Vagina (tissue), 2 donors: Measurements from ENCODE around the gene IPMK. TPM values are rescaled to one million over a fixed set of nuclear protein-coding genes. Genes with fewer than 3 reads are reported as not detected.

Experiments used
- DNase-seq, 2 donors: peaks; one replicate each; pipeline ENCODE4 v3.0.0-alpha.2; 2017; ENCODE audit errors: extremely low spot score in 2 of 2
- H3K27ac ChIP-seq: fragments of 200-600 bp; sonication (generic); one replicate; pipeline ENCODE4 v1.5.1; 2019
- H3K27me3 ChIP-seq: fragments of 200-600 bp; sonication (generic); one replicate; pipeline ENCODE4 v1.5.1; 2019
- H3K36me3 ChIP-seq, 2 donors: fragments of 200-600 bp; sonication (generic); one replicate each; pipeline ENCODE4 v1.5.1; 2017 to 2019
- H3K4me1 ChIP-seq: fragments of 200-600 bp; sonication (generic); one replicate; pipeline ENCODE4 v1.5.1; 2019
- H3K4me3 ChIP-seq, 2 donors: fragments of 200-600 bp; sonication (generic); 1 replicate in 1 of 2; 2 replicates in 1 of 2; pipeline ENCODE4 v1.5.1; 2016 to 2019
- H3K9me3 ChIP-seq: fragments of 200-600 bp; sonication (generic); one replicate; pipeline ENCODE4 v1.5.1; 2019
- CTCF ChIP-seq, 3 experiments: fragments of 450-650 bp in 2 of 3; fragments of 200-600 bp in 1 of 3; sonication (generic) in 1 of 3; IDR thresholded peaks; one replicate each; pipeline ENCODE4 v1.5.1; 2017 to 2019; ENCODE audit warnings: antibody characterized with exemption in 3 of 3, mild to moderate bottlenecking in 2 of 3, moderate library complexity in 2 of 3
- POLR2A ChIP-seq, 2 donors: fragments of 450-650 bp; IDR thresholded peaks; one replicate each; pipeline ENCODE4 v1.6.1; 2017; ENCODE audit warnings: antibody characterized with exemption in 2 of 2, mild to moderate bottlenecking in 2 of 2, moderate library complexity in 2 of 2
- POLR2AphosphoS5 ChIP-seq, 2 donors: sonication (generic); formaldehyde crosslinking; IDR thresholded peaks; one replicate each; pipeline ENCODE4 v1.9.0; 2017; ENCODE audit warnings: antibody characterized with exemption in 2 of 2, mild to moderate bottlenecking in 2 of 2, low read depth in 1 of 2; ENCODE audit not compliant: insufficient read depth in 1 of 2
- intact Hi-C: fragments of 100-400 bp; cut with DNase I; formaldehyde crosslinking; loops from one replicate; pipeline ENCODE4 v1.15.1; 2023
- total RNA-seq: library from RNA; depleted of rRNA; stranded (reverse); fragments of >200 nt; gene quantifications from one replicate; pipeline ENCODE4 v1.2.3, GENCODE V29; 2016

The IPMK gene
- total RNA-seq, 1 donor from 2014 or later, result 6.1 TPM

- no peaks in the 10 kb centered on the region for H3K9me3 ChIP-seq
- TF ChIP-seq POLR2AphosphoS5 (IDR thresholded peaks at IDR 0.05; ENCODE audit: insufficient read depth in 1 of 2, low read depth in 1 of 2), result peak; percentile 94 to 95
- TF ChIP-seq POLR2A (IDR thresholded peaks at IDR 0.05), result peak in 1 of 2 donors; percentile 52
- no peak for TF ChIP-seq CTCF (IDR thresholded peaks at IDR 0.05)
- peak; percentile 99 for DNase-seq
- intact Hi-C loops, result loop anchor here (2.0 kb wide), 1 partner anchor 66 kb away; the partner anchor contains the start of gene UBE2D1
- no peaks in the 10 kb centered on the region for H3K27me3 ChIP-seq
- H3K4me1 ChIP-seq, result peaks cover 30% of the 10 kb centered on the region
- peak within 1 kb of the TSS; percentile 98 for H3K27ac ChIP-seq
- H3K4me3 ChIP-seq, result peak within 1 kb of the TSS; percentile 60 to 93
- no peaks in the 10 kb centered on the region for H3K36me3 ChIP-seq
Observed at GRCh38 chr10:58268946-58269781, 1.5 kb upstream of the IPMK start, which contains the start of gene CISD1. Gene CISD1 (plus strand): TSS chr10:58269162. CDS start chr10:58269274, 112 bp downstream.

- Histone ChIP-seq H3K27me3 (no peaks in the 10 kb centered on the region), H3K36me3 (no peaks in the 10 kb centered on the region), H3K4me3 (peak overlapping the region; percentile 60 to 93), H3K4me1 (peaks cover 30% of the 10 kb centered on the region), H3K27ac (peak overlapping the region; percentile 98), H3K9me3 (no peaks in the 10 kb centered on the region)
- TF ChIP-seq POLR2AphosphoS5 (IDR thresholded peaks at IDR 0.05; ENCODE audit: insufficient read depth in 1 of 2, low read depth in 1 of 2), result no peak
- TF ChIP-seq POLR2A (IDR thresholded peaks at IDR 0.05), result no peak
- intact Hi-C loops, result loop anchor here (2.0 kb wide), 1 partner anchor 66 kb away; the partner anchor contains the start of gene UBE2D1
- DNase-seq, result no peak
Observed at GRCh38 chr10:58268454-58268945, 806 bp upstream of the IPMK start.

- no peak for TF ChIP-seq CTCF (IDR thresholded peaks at IDR 0.05)
- TF ChIP-seq POLR2AphosphoS5 (IDR thresholded peaks at IDR 0.05; ENCODE audit: insufficient read depth in 1 of 2, low read depth in 1 of 2), result peak in 1 of 2 donors; percentile 74
- TF ChIP-seq POLR2A (IDR thresholded peaks at IDR 0.05), result no peak
- intact Hi-C loops, result no loop called here
- peaks cover 30% of the 10 kb centered on the region for H3K4me1 ChIP-seq
Observed at GRCh38 chr10:58266826-58267712, 625 bp downstream of the IPMK start.

GRCh38 chr10:58266003-58266825, 1.5 kb downstream of the IPMK start:
- H3K4me1 ChIP-seq, result peaks cover 30% of the 10 kb centered on the region
- H3K36me3 ChIP-seq, result no peaks in the 10 kb centered on the region
- TF ChIP-seq POLR2AphosphoS5 (IDR thresholded peaks at IDR 0.05; ENCODE audit: insufficient read depth in 1 of 2, low read depth in 1 of 2) (peak in 1 of 2 donors; percentile 37), CTCF (IDR thresholded peaks at IDR 0.05) (no peak)
- peak overlapping the region; percentile 98 for H3K27ac ChIP-seq
- no peaks in the 10 kb centered on the region for H3K9me3 ChIP-seq
- DNase-seq, result no peak
- H3K27me3 ChIP-seq, result no peaks in the 10 kb centered on the region
- intact Hi-C loops, result no loop called here
- H3K4me3 ChIP-seq, result peak overlapping the region; percentile 60 to 93

More at GRCh38 chr10:58266826-58267712, 625 bp downstream of the IPMK start:
- Histone ChIP-seq H3K27ac (peak overlapping the region; percentile 98), H3K4me3 (peak overlapping the region; percentile 60 to 93), H3K27me3 (no peaks in the 10 kb centered on the region), H3K9me3 (no peaks in the 10 kb centered on the region), H3K36me3 (no peaks in the 10 kb centered on the region)
- peak in 1 of 2 donors; percentile 90 for DNase-seq
